Measurements from ENCODE around the gene DYRK2.
A peak's percentile ranks its signal among the peaks of the same experiment; 100 is the strongest.

The DYRK2 gene

DNA sequence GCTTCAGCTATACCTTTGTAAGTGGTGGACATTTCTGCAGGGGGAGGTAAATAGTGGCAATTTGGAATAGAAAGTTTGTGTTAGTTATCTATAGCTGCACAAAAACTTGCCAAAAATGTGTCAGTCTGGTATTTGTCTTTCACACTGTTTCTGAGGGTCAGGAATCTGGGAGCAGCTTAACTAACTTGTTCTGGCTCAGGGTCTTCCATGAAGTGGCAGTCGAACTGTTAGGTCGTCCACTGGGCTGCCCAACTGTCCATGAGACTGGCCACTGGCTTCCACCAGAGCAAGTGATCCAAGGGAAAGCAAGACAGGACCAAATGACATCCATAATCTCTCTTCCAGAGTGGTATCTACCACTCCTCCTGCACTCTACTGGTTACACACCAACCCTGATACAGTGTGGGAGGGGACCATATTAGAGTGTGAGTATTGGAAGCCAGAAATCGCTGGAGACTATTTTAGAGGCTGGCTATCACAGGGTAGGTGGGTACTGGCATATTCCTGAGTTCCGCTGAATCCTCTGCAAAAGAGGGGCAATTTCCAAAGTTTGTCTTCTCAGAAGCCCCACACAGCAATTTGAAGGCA is 60.9 kb downstream of the DYRK2 start:
- DNase-seq, result no peak

DNA sequence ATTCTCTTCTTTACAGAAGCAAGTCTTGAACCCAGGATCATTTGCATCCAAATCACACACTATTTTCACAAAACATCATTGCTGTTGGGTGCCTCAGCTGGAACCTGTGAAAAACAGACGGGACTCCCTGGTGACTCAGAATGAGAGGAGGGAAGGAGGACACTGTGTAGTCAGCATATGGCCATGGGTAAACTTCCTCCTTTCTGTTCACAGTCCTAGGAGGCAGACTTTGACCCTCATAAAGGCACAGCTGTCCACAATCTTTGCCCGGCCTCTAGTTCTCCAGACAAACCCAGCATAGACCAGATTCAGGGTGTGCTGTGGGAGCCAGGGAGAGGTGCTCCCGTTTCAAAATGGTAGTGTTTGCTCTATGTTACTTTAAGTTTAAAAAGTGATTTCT is 62.0 kb downstream of the DYRK2 start:
- DNase-seq, result no peak

- DNase-seq, result no peak
Observed at GRCh38 chr12:67712011-67712410, 63.5 kb downstream of the DYRK2 start.

DNA sequence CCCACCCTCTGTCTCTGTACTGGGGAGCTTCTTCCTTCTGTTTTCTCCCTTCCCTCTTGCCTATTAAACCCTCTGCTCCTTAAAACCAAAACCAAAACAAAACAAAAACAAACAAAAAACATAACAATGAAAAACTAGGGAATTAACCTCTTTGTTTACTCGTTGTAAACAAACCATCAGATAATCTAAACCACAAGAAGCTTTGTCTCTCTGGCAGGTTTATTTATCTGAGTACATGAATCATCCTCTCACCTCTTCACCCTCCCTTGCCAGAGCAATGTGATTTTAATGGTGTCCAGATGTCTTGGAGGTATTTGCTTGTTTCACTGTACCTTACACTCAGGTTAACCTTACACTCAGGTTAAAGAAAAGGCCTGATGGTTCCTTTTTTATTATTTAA is 66.1 kb downstream of the DYRK2 start:
- peak; percentile 80 for DNase-seq
